Breast epithelium (tissue), 4 donors: ENCODE data around the gene NT5DC1. TPM values are rescaled to one million over a fixed set of nuclear protein-coding genes. Genes with fewer than 3 reads are reported as not detected.

Experiments
- DNase-seq, 2 donors: peaks; one replicate each; pipeline ENCODE4 v3.0.0-alpha.2; 2019; ENCODE audit warnings: low spot score in 2 of 2
- H3K27ac ChIP-seq, 2 donors: fragments of 200-600 bp; sonication (generic) in 1 of 2; one replicate each; pipeline ENCODE4 v1.5.1; 2016 to 2019; ENCODE audit warnings: mild to moderate bottlenecking in 1 of 2
- H3K27me3 ChIP-seq, 2 donors: fragments of 200-600 bp; sonication (generic) in 1 of 2; one replicate each; pipeline versions ENCODE4 v1.5.1 to v1.6.0; 2017 to 2019; ENCODE audit warnings: control low read depth in 1 of 2, mild to moderate bottlenecking in 1 of 2
- H3K36me3 ChIP-seq: fragments of 200-600 bp; one replicate; pipeline ENCODE4 v1.5.1; 2019
- H3K4me1 ChIP-seq, 2 donors: fragments of 200-600 bp; sonication (generic); one replicate each; pipeline ENCODE4 v1.5.1; 2016 to 2019; ENCODE audit warnings: control low read depth in 1 of 2
- H3K4me3 ChIP-seq, 3 donors: fragments of 200-600 bp; sonication (generic); 1 replicate in 2 of 3; 2 replicates in 1 of 3; pipeline ENCODE4 v1.5.1; 2016 to 2019; ENCODE audit warnings: mild to moderate bottlenecking in 3 of 3, moderate library complexity in 2 of 3
- H3K9me3 ChIP-seq, 2 donors: fragments of 200-600 bp; sonication (generic) in 1 of 2; one replicate each; pipeline ENCODE4 v1.5.1; 2016 to 2019; ENCODE audit warnings: control low read depth in 1 of 2
- CTCF ChIP-seq, 3 donors: fragments of 450-650 bp; IDR thresholded peaks; one replicate each; pipeline ENCODE4 v1.5.1; 2016 to 2017; ENCODE audit warnings: antibody characterized with exemption in 3 of 3, mild to moderate bottlenecking in 3 of 3, moderate library complexity in 3 of 3
- POLR2A ChIP-seq: fragments of 450-650 bp; IDR thresholded peaks from one replicate; pipeline ENCODE4 v1.6.1; 2016; ENCODE audit warnings: antibody characterized with exemption, mild to moderate bottlenecking, moderate library complexity
- POLR2AphosphoS5 ChIP-seq, 3 donors: sonication (generic); formaldehyde crosslinking; IDR thresholded peaks; one replicate each; pipeline ENCODE4 v1.6.1; 2017; ENCODE audit warnings: antibody characterized with exemption in 3 of 3
- intact Hi-C: fragments of 100-400 bp; cut with DNase I; formaldehyde crosslinking; loops from one replicate; pipeline ENCODE4 v1.15.1; 2023; ENCODE audit warnings: low total_unique reads
- total RNA-seq, 3 donors: library from RNA; depleted of rRNA; stranded (reverse); fragments of >200 nt; gene quantifications; one replicate each; pipeline ENCODE4 v1.1.0, GENCODE V29; 2016

The NT5DC1 gene
- total RNA-seq, result 10 to 100 TPM; 11.2 to 13.3 (median 11.8) TPM

DNA sequence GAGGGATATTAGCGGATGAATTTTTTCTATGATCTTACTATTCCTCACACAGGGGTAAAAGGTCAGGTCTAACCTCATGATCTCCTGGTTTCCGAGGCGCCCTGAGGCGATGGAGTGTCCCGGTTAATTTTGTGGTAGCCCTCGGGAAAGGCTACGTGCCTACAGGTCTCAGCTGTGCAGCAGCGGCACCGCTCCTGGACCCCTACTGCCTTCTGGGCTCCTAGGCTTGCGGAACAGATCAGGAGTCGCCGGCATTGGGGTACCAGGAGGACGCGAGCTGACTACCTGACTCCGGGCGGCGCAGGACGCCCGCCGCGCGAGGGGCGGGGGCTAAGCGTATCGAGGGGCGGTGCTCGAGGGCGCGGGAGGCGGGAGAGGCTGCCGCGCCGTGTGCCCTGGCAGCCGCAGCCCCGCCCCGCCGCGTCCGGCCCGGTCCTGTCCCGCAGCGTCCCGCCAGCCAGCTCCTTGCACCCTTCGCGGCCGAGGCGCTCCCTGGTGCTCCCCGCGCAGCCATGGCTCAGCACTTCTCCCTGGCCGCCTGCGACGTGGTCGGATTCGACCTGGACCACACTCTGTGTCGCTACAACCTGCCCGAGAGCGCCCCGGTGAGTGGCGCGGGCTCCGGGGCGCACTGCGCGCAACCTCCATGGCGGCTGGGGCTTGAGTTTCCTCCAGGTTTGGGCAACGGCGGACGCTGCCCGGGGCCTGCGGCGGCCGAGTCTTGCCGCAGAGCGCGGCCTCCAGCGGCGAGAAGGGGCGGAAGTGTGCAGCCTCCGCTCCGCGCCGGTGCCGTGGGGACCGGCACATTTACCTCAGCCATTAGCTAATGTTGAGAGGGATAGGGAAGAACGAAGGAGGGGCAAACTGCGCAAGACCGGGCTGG is at the start of gene NT5DC1:
NT5DC1 (plus strand) TSS at position 435 of the 883 bp plus-strand sequence; CDS start at position 513, 78 bp downstream.
- Histone ChIP-seq H3K4me1 (peaks cover 0 to 10% of the 10 kb centered on the region in 2 donors), H3K27ac (peak within 1 kb of the TSS; percentile 93 to 96), H3K36me3 (no peaks in the 10 kb centered on the region), H3K4me3 (peak within 1 kb of the TSS; percentile 77 to 92 (median 81)), H3K9me3 (peaks cover 10 to 11% of the 10 kb centered on the region in 2 donors), H3K27me3 (no peaks in the 10 kb centered on the region)
- peak; percentile 73 to 80 for DNase-seq
- no peak for TF ChIP-seq POLR2A
- peak; percentile 44 to 86 (median 72) for TF ChIP-seq POLR2AphosphoS5 (IDR thresholded peaks at IDR 0.05)
- peak; percentile 21 to 29 (median 24) for TF ChIP-seq CTCF (IDR thresholded peaks at IDR 0.05)
- intact Hi-C loops, result no loop called here

- no peaks in the 10 kb centered on the region for H3K27me3 ChIP-seq
- no peak overlapping the region for H3K4me3 ChIP-seq
- intact Hi-C loops, result no loop called here
- TF ChIP-seq POLR2AphosphoS5 (IDR thresholded peaks at IDR 0.05), result no peak
- no peak for TF ChIP-seq POLR2A
- H3K27ac ChIP-seq, result no peak overlapping the region
- H3K36me3 ChIP-seq, result no peaks in the 10 kb centered on the region
- no peaks in the 10 kb centered on the region for H3K4me1 ChIP-seq
- DNase-seq, result no peak
- no peaks in the 10 kb centered on the region for H3K9me3 ChIP-seq
Observed at GRCh38 chr6:116051244-116051643, 49.4 kb upstream of the NT5DC1 start.

DNA sequence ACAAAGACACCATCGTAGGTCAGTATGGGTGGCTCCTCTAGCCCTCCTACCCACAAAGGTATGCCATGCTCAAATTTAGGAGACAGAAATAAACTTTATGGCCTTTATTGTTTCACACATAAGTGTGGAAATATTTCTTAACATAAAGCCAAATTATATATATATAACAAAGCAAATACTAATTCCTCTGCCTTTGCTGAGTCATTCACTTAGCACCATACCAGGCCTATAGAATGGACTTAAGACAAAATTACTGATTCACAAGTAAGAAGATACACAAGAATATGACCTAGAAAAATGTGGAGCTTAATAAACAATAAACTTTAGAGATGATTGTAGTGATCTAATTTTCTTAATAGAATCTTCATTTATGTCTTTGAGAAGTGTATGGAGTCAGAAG is 45.1 kb upstream of the NT5DC1 start:
- H3K9me3 ChIP-seq, result no peaks in the 10 kb centered on the region
- no peaks in the 10 kb centered on the region for H3K36me3 ChIP-seq
- DNase-seq, result no peak
- no peaks in the 10 kb centered on the region for H3K27me3 ChIP-seq
- intact Hi-C loops, result no loop called here
- peaks cover 0 to 5% of the 10 kb centered on the region in 2 donors for H3K4me1 ChIP-seq
- no peak overlapping the region for H3K4me3 ChIP-seq
- no peak overlapping the region for H3K27ac ChIP-seq
- TF ChIP-seq POLR2A, result no peak
- TF ChIP-seq POLR2AphosphoS5 (IDR thresholded peaks at IDR 0.05), result no peak
- no peak for TF ChIP-seq CTCF (IDR thresholded peaks at IDR 0.05)

DNA sequence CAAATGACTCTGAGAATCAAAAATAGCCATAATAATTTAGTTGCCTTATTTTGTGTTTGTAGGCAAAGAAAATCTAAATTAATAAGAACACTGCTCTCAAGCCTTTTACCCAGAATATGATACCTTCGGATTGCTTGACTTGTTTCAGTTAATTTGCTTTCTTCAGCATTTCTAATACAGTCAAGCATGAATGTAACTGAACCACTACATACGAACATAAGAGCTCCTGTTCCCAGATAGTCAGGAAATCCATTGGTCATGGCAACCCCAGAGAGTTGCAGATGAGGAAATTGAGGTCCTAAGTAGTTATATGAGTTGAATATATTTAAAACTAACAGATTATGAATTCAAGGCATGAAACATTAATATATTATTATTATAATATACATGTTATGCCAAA is 42.9 kb upstream of the NT5DC1 start:
- DNase-seq, result no peak
- intact Hi-C loops, result no loop called here
- TF ChIP-seq CTCF (IDR thresholded peaks at IDR 0.05) (no peak), POLR2A (no peak), POLR2AphosphoS5 (IDR thresholded peaks at IDR 0.05) (no peak)
- Histone ChIP-seq H3K36me3 (no peaks in the 10 kb centered on the region), H3K27ac (no peak overlapping the region), H3K9me3 (no peaks in the 10 kb centered on the region), H3K4me1 (peaks cover 0 to 5% of the 10 kb centered on the region in 2 donors), H3K4me3 (peak overlapping the region in 1 of 3 donors; percentile 12), H3K27me3 (no peaks in the 10 kb centered on the region)

DNA sequence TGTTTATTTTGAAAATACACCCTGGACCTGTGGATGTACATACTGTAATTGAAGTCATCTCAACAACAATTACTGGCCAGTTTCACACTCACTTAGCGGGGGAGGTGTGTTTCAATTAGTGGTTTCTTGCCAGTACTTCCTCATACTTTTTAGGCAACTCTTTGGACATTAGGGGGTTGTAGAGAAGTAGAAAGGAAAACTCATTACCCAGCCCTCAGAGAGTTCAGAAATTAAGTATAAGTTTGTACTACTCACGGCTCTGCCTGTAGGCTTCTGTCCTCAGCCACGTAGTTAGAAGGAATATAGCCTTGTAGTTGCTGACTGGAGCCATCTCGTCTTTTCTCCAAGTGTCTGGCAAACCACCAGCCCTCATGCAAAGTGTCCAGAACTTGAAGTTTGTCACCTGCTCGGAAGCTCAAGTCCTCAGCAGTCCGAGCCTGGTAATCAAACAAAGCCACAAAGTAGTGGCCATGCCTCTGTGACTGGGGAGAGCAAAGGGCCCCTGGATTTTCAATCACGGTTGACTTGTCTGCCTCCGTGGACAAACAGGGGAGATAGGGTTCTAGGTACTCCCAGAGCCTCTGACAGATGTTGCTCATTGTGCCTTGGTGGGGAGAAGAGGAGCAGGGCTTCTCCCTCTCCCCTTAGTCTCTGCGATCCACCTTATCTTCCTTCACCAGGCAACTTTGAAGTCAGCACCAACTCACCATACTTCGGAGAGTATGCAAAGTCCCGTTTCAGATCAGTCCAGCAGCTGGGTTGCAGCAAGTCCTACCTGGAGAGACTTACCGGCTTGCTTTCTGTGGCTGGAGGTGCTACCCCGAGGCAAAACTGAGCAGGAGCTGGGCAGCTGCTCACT is 40.7 kb upstream of the NT5DC1 start:
- Histone ChIP-seq H3K9me3 (no peaks in the 10 kb centered on the region), H3K36me3 (no peaks in the 10 kb centered on the region), H3K27me3 (no peaks in the 10 kb centered on the region), H3K4me3 (peak overlapping the region; percentile 39 to 68 (median 56)), H3K4me1 (peaks cover 0 to 5% of the 10 kb centered on the region in 2 donors), H3K27ac (peak overlapping the region; percentile 84 to 92)
- intact Hi-C loops, result no loop called here
- no peak for DNase-seq
- no peak for TF ChIP-seq POLR2A
